DND-41 (cell line): Measurements from ENCODE around the gene AFF3.

Source experiments
- ATAC-seq: fragments of 200-7000 bp; cut with Tn5 transposase; 3 replicates; pipeline ENCODE4 v1.9.1; 2021; ENCODE audit warnings: low read depth; ENCODE audit not compliant: insufficient read depth
- DNase-seq: peaks from one replicate; pipeline ENCODE4 v3.0.0-alpha.2; 2020
- H2AFZ ChIP-seq: 2 replicates; pipeline ENCODE4 v1.6.0; 2012; ENCODE audit warnings: low read depth, low read length
- H3K27ac ChIP-seq: 2 replicates; pipeline ENCODE4 v1.5.1; 2012; ENCODE audit warnings: low read length, inconsistent platforms
- H3K27me3 ChIP-seq: fragments of 200-600 bp; sonication (generic); 2 replicates; pipeline ENCODE4 v1.6.0; 2012; ENCODE audit warnings: low read length, mild to moderate bottlenecking, inconsistent platforms; ENCODE audit not compliant: insufficient read depth, poor library complexity
- H3K36me3 ChIP-seq: 2 replicates; pipeline ENCODE4 v1.5.1; 2012; ENCODE audit warnings: low read length, inconsistent platforms; ENCODE audit not compliant: insufficient read depth
- H3K4me1 ChIP-seq: 2 replicates; pipeline ENCODE4 v1.5.1; 2012; ENCODE audit warnings: mild to moderate bottlenecking, low read length; ENCODE audit not compliant: insufficient read depth
- H3K4me2 ChIP-seq: 2 replicates; pipeline ENCODE4 v1.6.0; 2012; ENCODE audit warnings: mild to moderate bottlenecking, moderate library complexity, low read length, inconsistent platforms; ENCODE audit not compliant: insufficient read depth
- H3K4me3 ChIP-seq, 2 experiments: fragments of 200-600 bp in 1 of 2; shearing (Covaris generic) in 1 of 2; 2 replicates each; pipeline ENCODE4 v1.5.1; 2012 to 2016; ENCODE audit warnings: inconsistent platforms in 2 of 2, low read length in 2 of 2, mild to moderate bottlenecking in 2 of 2, low read depth in 1 of 2, moderate library complexity in 1 of 2
- H3K79me2 ChIP-seq: 2 replicates; pipeline ENCODE4 v1.6.0; 2012; ENCODE audit warnings: low read length, inconsistent platforms; ENCODE audit not compliant: insufficient read depth
- H3K9ac ChIP-seq: 2 replicates; pipeline ENCODE4 v1.6.0; 2012; ENCODE audit warnings: low read depth, mild to moderate bottlenecking, inconsistent platforms, low read length, moderate library complexity
- H3K9me3 ChIP-seq: 2 replicates; pipeline ENCODE4 v1.5.1; 2012; ENCODE audit warnings: low read length, moderate library complexity, mild to moderate bottlenecking, inconsistent platforms; ENCODE audit not compliant: insufficient read depth, severe bottlenecking
- H4K20me1 ChIP-seq: 2 replicates; pipeline ENCODE4 v1.6.0; 2012; ENCODE audit warnings: low read length; ENCODE audit not compliant: insufficient read depth
- EZH2 ChIP-seq: IDR thresholded peaks from 3 replicates; pipeline ENCODE4 v1.6.1; 2012; ENCODE audit warnings: borderline replicate concordance, low read depth, mild to moderate bottlenecking, moderate library complexity, low read length, inconsistent platforms; ENCODE audit not compliant: severe bottlenecking
- TF ChIP-seq, protein P1 (sequence below): IDR thresholded peaks from 2 replicates; pipeline ENCODE4 v1.5.1; 2012; ENCODE audit warnings: borderline replicate concordance, low read length, moderate library complexity, mild to moderate bottlenecking; ENCODE audit not compliant: poor library complexity, severe bottlenecking; ENCODE audit errors: extremely low read depth

AFF3 gene

GRCh38 chr2:99770876-99771275, 371.5 kb downstream of the AFF3 start:
- Histone ChIP-seq H2AFZ (no peak overlapping the region), H3K27ac (no peak overlapping the region), H3K36me3 (no peaks in the 10 kb centered on the region; the same call in 1 of the 2 replicates), H3K9ac (no peak overlapping the region), H4K20me1 (no peaks in the 10 kb centered on the region), H3K9me3 (no peaks in the 10 kb centered on the region), H3K4me1 (no peaks in the 10 kb centered on the region), H3K79me2 (no peaks in the 10 kb centered on the region), H3K4me3 (no peak overlapping the region), H3K27me3 (no peaks in the 10 kb centered on the region), H3K4me2 (no peak overlapping the region)
- ATAC-seq (no peak), DNase-seq (no peak)
- TF ChIP-seq, protein P1, sequence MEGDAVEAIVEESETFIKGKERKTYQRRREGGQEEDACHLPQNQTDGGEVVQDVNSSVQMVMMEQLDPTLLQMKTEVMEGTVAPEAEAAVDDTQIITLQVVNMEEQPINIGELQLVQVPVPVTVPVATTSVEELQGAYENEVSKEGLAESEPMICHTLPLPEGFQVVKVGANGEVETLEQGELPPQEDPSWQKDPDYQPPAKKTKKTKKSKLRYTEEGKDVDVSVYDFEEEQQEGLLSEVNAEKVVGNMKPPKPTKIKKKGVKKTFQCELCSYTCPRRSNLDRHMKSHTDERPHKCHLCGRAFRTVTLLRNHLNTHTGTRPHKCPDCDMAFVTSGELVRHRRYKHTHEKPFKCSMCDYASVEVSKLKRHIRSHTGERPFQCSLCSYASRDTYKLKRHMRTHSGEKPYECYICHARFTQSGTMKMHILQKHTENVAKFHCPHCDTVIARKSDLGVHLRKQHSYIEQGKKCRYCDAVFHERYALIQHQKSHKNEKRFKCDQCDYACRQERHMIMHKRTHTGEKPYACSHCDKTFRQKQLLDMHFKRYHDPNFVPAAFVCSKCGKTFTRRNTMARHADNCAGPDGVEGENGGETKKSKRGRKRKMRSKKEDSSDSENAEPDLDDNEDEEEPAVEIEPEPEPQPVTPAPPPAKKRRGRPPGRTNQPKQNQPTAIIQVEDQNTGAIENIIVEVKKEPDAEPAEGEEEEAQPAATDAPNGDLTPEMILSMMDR, result no peak
- TF ChIP-seq EZH2, result no peak

DNA sequence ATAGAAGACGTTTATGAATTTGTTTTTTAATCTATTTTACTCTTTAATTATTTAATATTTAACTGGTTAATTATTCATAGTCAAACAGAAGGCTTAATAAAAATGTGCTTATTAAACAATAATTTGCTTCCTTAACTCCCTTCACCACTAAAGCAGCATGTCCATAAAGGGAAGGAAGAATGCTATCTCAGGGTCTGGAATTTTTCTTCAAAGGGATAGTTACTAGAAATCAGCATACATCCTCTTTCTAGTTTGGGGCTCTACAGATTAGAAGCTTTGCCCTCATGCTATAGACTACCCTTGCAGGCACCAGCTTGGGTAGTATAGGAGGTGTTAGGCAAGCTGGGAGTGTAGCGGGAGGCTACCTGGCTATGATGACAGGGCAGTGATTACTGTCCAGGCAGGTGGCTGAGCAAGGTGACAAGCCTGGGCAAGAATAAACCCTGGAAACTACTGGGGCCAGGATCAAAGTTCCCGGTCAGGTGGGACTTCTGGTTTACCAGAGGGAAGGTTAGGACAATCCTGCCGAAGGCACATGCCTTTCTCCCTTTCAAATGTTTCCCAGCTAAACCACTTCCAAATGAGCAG, 376.6 kb downstream of the AFF3 start:
- Histone ChIP-seq H4K20me1 (no peaks in the 10 kb centered on the region), H3K27ac (no peak overlapping the region), H3K9me3 (no peaks in the 10 kb centered on the region), H3K9ac (no peak overlapping the region), H2AFZ (no peak overlapping the region), H3K4me3 (no peak overlapping the region), H3K79me2 (no peaks in the 10 kb centered on the region), H3K4me1 (no peaks in the 10 kb centered on the region), H3K4me2 (no peak overlapping the region), H3K36me3 (no peaks in the 10 kb centered on the region; the same call in 1 of the 2 replicates), H3K27me3 (no peaks in the 10 kb centered on the region)
- ATAC-seq, result no peak
- DNase-seq, result no peak
- TF ChIP-seq EZH2, result no peak
- TF ChIP-seq, protein P1, result no peak

DNA sequence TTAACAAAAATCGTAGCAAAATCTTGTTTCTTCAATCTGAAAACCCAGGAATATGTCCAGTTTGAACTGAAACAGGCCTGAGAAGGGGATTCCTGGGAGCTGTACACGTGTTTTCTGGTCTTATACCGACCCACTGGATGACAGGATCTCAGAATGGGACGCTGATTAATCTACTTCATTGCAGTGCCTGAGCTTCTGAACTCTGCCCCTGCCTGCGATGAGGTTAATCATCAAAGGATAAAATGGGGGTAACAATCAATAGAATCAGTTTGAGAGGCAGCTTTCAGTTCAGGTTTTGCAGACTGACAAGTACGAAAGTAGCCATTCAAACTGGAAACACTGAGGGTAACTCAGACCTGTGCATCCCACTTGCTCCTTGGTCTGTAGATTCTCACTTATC, 378.6 kb downstream of the AFF3 start:
- Histone ChIP-seq H3K9ac (no peak overlapping the region), H3K4me1 (no peaks in the 10 kb centered on the region), H3K9me3 (no peaks in the 10 kb centered on the region), H3K27ac (no peak overlapping the region), H2AFZ (no peak overlapping the region), H3K27me3 (no peaks in the 10 kb centered on the region), H3K4me2 (no peak overlapping the region), H4K20me1 (no peaks in the 10 kb centered on the region), H3K4me3 (no peak overlapping the region), H3K36me3 (no peaks in the 10 kb centered on the region), H3K79me2 (no peaks in the 10 kb centered on the region)
- DNase-seq (no peak), ATAC-seq (no peak)
- TF ChIP-seq EZH2, result no peak
- TF ChIP-seq, protein P1, result no peak
